K562 (cell line): ENCODE results near the gene TRPC4. TPM values are rescaled to one million over a fixed set of nuclear protein-coding genes. Genes with fewer than 3 reads are reported as not detected.

ENCODE experiments used
- ATAC-seq: fragments of 200-7000 bp; cut with Tn5 transposase; 3 replicates; pipeline ENCODE4 v1.9.1; 2020; ENCODE audit warnings: moderate library complexity
- BruUV-seq: library from RNA; stranded (reverse); fragments of 400-500 nt; replicated peaks from 2 replicates; lab custom pipeline; 2021; lab: Mats Ljungman, UMichigan
- CTCF ChIA-PET: fragments of 300-600 bp; formaldehyde crosslinking; extraction: SDS; loops from one replicate; lab custom pipeline; 2021; ENCODE audit warnings: low intra/inter-chr PET ratio; lab: Yijun Ruan, JAX
- POLR2A ChIA-PET: fragments of 300-600, 350-650 bp; sonication (Branson Sonifier 250); formaldehyde crosslinking; extraction: SDS; loops from one replicate; lab custom pipeline; 2021; ENCODE audit warnings: antibody characterized with exemption, inconsistent platforms; lab: Yijun Ruan, JAX
- DNase-seq, 4 experiments: peaks; one replicate each; pipeline versions ENCODE4 v3.0.0 to v3.0.0-alpha.2; 2011 to 2018; ENCODE audit warnings: low spot score in 3 of 4, mixed read lengths in 3 of 4; ENCODE audit errors: extremely low read depth in 1 of 4
- FAIRE-seq: peaks from 2 replicates; lab custom pipeline; 2011; peaks lifted over from hg19 to GRCh38; lab: Jason Lieb, UNC
- H2AFZ ChIP-seq: 2 replicates; pipeline ENCODE4 v1.6.0; 2011; ENCODE audit warnings: low read depth, low read length, control low read depth, inconsistent platforms
- H3K27ac ChIP-seq: fragments of 200-600 bp; 3 replicates; pipeline ENCODE4 v1.8.0; 2011; ENCODE audit warnings: low read depth, mild to moderate bottlenecking, control low read depth, inconsistent platforms, low read length, moderate library complexity, mixed read lengths; ENCODE audit errors: extremely low read depth
- H3K27me3 ChIP-seq, 2 experiments: fragments of 300-600 bp in 1 of 2; 2 replicates in 1 of 2; 3 replicates in 1 of 2; pipeline versions ENCODE4 v1.6.0 to v1.8.0; 2011; ENCODE audit warnings: inconsistent platforms in 2 of 2, low read length in 2 of 2, mild to moderate bottlenecking in 1 of 2, mixed read lengths in 1 of 2, moderate library complexity in 1 of 2; ENCODE audit not compliant: control insufficient read depth in 2 of 2, insufficient read depth in 2 of 2
- H3K36me3 ChIP-seq: fragments of 300-600 bp; 3 replicates; pipeline ENCODE4 v1.8.0; 2011; ENCODE audit warnings: mild to moderate bottlenecking, low read length, inconsistent platforms; ENCODE audit not compliant: control insufficient read depth, insufficient read depth
- H3K4me1 ChIP-seq, 2 experiments: fragments of 200-600 bp in 1 of 2; replicated peaks in 1 of 2; 2 replicates in 1 of 2; 3 replicates in 1 of 2; pipeline versions ENCODE4 v1.5.1 to v1.8.0; 2011; ENCODE audit warnings: inconsistent platforms in 2 of 2, low read length in 2 of 2, mild to moderate bottlenecking in 1 of 2, mixed read lengths in 1 of 2, moderate library complexity in 1 of 2; ENCODE audit not compliant: control insufficient read depth in 2 of 2, insufficient read depth in 2 of 2
- H3K4me2 ChIP-seq: 2 replicates; pipeline ENCODE4 v1.6.1; 2011; ENCODE audit warnings: low read length, control low read depth, inconsistent platforms, mixed read lengths; ENCODE audit not compliant: insufficient read depth
- H3K4me3 ChIP-seq: fragments of 200-600 bp; sonication (generic), shearing (Covaris generic); 2 replicates; pipeline ENCODE4 v1.5.1; 2016; ENCODE audit warnings: control low read depth, inconsistent platforms
- H3K79me2 ChIP-seq: fragments of 200-600 bp; 3 replicates; pipeline ENCODE4 v1.8.0; 2011; ENCODE audit warnings: low read length, inconsistent platforms; ENCODE audit not compliant: control insufficient read depth, insufficient read depth
- H3K9ac ChIP-seq, 2 experiments: 2 replicates each; pipeline versions ENCODE4 v1.6.0 to v1.6.1; 2011; ENCODE audit warnings: low read depth in 2 of 2, low read length in 2 of 2, control low read depth in 1 of 2, inconsistent platforms in 1 of 2, mild to moderate bottlenecking in 1 of 2, mixed read lengths in 1 of 2; ENCODE audit not compliant: insufficient read depth in 1 of 2
- H3K9me1 ChIP-seq: one replicate; pipeline ENCODE4 v1.6.0; 2011; ENCODE audit warnings: inconsistent platforms, mild to moderate bottlenecking, low read length, moderate library complexity; ENCODE audit not compliant: control insufficient read depth, insufficient read depth
- H3K9me3 ChIP-seq: replicated peaks from 2 replicates; pipeline ENCODE4 v1.5.1; 2011; ENCODE audit warnings: low read depth, low read length, inconsistent platforms; ENCODE audit not compliant: control insufficient read depth, insufficient read depth
- H4K20me1 ChIP-seq: replicated peaks from 2 replicates; pipeline ENCODE4 v1.6.1; 2011; ENCODE audit warnings: low read length, inconsistent platforms, mixed read lengths; ENCODE audit not compliant: control insufficient read depth, insufficient read depth
- CXXC5 ChIP-seq: fragments of 250-450 bp; sonication (Bioruptor Pico); IDR thresholded peaks from 2 replicates; pipeline ENCODE4 v1.8.0; 2022; ENCODE audit warnings: inconsistent platforms, mild to moderate bottlenecking, moderate library complexity
- FOXA3 ChIP-seq, 2 experiments: fragments of 450-650 bp in 1 of 2; sonication (generic) in 1 of 2; formaldehyde crosslinking; IDR thresholded peaks in 1 of 2; conservative IDR thresholded peaks in 1 of 2; 2 replicates each; pipeline versions ENCODE4 v1.4.0 to v1.8.0; 2020 to 2022; ENCODE audit warnings: mild to moderate bottlenecking in 2 of 2, missing genetic modification reagents in 1 of 2
- GABPB1 ChIP-seq: sonication (generic); formaldehyde crosslinking; IDR thresholded peaks from 2 replicates; pipeline ENCODE4 v1.8.0; 2022; ENCODE audit warnings: mild to moderate bottlenecking, missing genetic modification reagents
- HDAC1 ChIP-seq, 2 experiments: fragments of 450-650 bp; IDR thresholded peaks; 2 replicates each; pipeline ENCODE4 v1.6.1; 2016 to 2017; ENCODE audit warnings: inconsistent platforms in 1 of 2, mild to moderate bottlenecking in 1 of 2, moderate library complexity in 1 of 2
- RBBP5 ChIP-seq: fragments of 200-600 bp; sonication (generic); IDR thresholded peaks from 2 replicates; pipeline ENCODE4 v1.6.1; 2012; ENCODE audit warnings: borderline replicate concordance, mild to moderate bottlenecking, low read length, control low read depth, inconsistent platforms; ENCODE audit not compliant: insufficient read depth, poor library complexity, severe bottlenecking
- RBM34 ChIP-seq: fragments of 200-400 bp; formaldehyde crosslinking; IDR thresholded peaks from 2 replicates; pipeline ENCODE4 v1.6.1; 2018; ENCODE audit warnings: low read length, borderline replicate concordance; ENCODE audit not compliant: insufficient read depth
- RNF2 ChIP-seq: sonication (generic); IDR thresholded peaks from 2 replicates; pipeline ENCODE4 v1.6.1; 2016
- SMARCC2 ChIP-seq: fragments of 450-650 bp; IDR thresholded peaks from 2 replicates; pipeline ENCODE4 v1.6.1; 2017; ENCODE audit warnings: antibody characterized with exemption, moderate library complexity, mild to moderate bottlenecking, low read depth
- XRCC4 ChIP-seq: IDR thresholded peaks from one replicate; pipeline ENCODE4 v1.6.1; 2011; ENCODE audit not compliant: insufficient read depth, insufficient read length; ENCODE audit errors: extremely low read depth
- ZBTB9 ChIP-seq: fragments of 450-650 bp; formaldehyde crosslinking; IDR thresholded peaks from 2 replicates; pipeline ENCODE4 v1.4.0; 2020; ENCODE audit warnings: mild to moderate bottlenecking, moderate library complexity
- ZFP1 ChIP-seq: fragments of 450-650 bp; formaldehyde crosslinking; IDR thresholded peaks from 2 replicates; pipeline ENCODE4 v1.4.0; 2020; ENCODE audit warnings: mild to moderate bottlenecking, mixed read lengths
- ZNF12 ChIP-seq: sonication (generic); formaldehyde crosslinking; IDR thresholded peaks from 2 replicates; pipeline ENCODE4 v1.4.0; 2020; ENCODE audit warnings: mild to moderate bottlenecking, missing genetic modification reagents
- ZNF263 ChIP-seq: sonication (generic); formaldehyde crosslinking; IDR thresholded peaks from 2 replicates; pipeline ENCODE4 v1.8.0; 2022; ENCODE audit warnings: mild to moderate bottlenecking, missing genetic modification reagents, borderline replicate concordance
- ZNF354B ChIP-seq: fragments of 250-450 bp; sonication (Bioruptor Pico); IDR thresholded peaks from 2 replicates; pipeline ENCODE4 v1.4.0; 2020
- ZNF830 ChIP-seq: fragments of 250-450 bp; sonication (Bioruptor Pico); IDR thresholded peaks from 2 replicates; pipeline ENCODE4 v1.5.0; 2021; ENCODE audit warnings: mild to moderate bottlenecking
- WGBS: fragments of 100-300 bp; shearing (Covaris generic); methylation state at CpG from one replicate; pipeline ENCODE4 v1.1.6; 2016; ENCODE audit warnings: low coverage, mixed read lengths; ENCODE audit not compliant: insufficient coverage; ENCODE audit errors: missing lambda C conversion rate; 5-methylcytosine and 5-hydroxymethylcytosine counted together
- in situ Hi-C: fragments of 300-500 bp; cut with MboI; formaldehyde crosslinking; loops from 4 replicates; pipeline ENCODE4 v1.15.0; 2018; ENCODE audit warnings: inconsistent platforms, mixed read lengths
- intact Hi-C: fragments of 100-400 bp; cut with micrococcal nuclease; formaldehyde crosslinking; loops from 2 replicates; pipeline ENCODE4 v1.14.2; 2022
- polyA plus RNA-seq, 8 experiments: library from polyadenylated mRNA; depleted of rRNA in 4 of 8; stranded (reverse) in 5 of 8; unstranded in 3 of 8; fragments of >200 nt; fragmentation: Nextera tagmentation in 2 of 8; fragmentation: Illumina TruSeq in 1 of 8; extraction: Ambion mirVana in 2 of 8; extraction: Trizol in 1 of 8; gene quantifications; 2 replicates each; pipeline versions ENCODE4 v1.2.1 to v1.2.3, GENCODE V29; 2011 to 2014; ENCODE audit warnings: inconsistent platforms in 1 of 8, missing spikeins in 1 of 8
- total RNA-seq, 7 experiments: library from RNA; depleted of rRNA in 6 of 7; stranded (reverse); fragments of >200 nt in 6 of 7; fragmentation: Illumina TruSeq in 2 of 7; extraction: Trizol in 2 of 7; gene quantifications; 2 replicates each; pipeline versions ENCODE4 v1.2.1 to v1.2.3, GENCODE V29; 2011 to 2021; ENCODE audit warnings: low replicate concordance in 1 of 7

TRPC4 gene
- total and polyA plus RNA-seq, 9 of the 15 experiments (the other 6 are each of a cell fraction or from before 2014, with no cell fraction given): 0.03 to 0.04 TPM; not detected in 7

- TF ChIP-seq FOXA3 (CRISPR knock-in tag; conservative IDR thresholded peaks at IDR 0.05 in 1 of 2, IDR thresholded peaks at IDR 0.05 in 1 of 2) (no peak), RBM34 (no peak), XRCC4 (no peak), GABPB1 (no peak), ZNF354B (CRISPR knock-in tag) (no peak), HDAC1 (IDR thresholded peaks at IDR 0.05) (no peak), RNF2 (no peak), ZNF830 (CRISPR knock-in tag) (no peak), ZBTB9 (CRISPR knock-in tag) (no peak)
Observed at GRCh38 chr13:37613638-37614037, 255.9 kb downstream of the TRPC4 start (continued).

- WGBS: 0% methylated on average over 3 of the region's 3 CpGs
- H3K9me3 ChIP-seq: no peaks in the 10 kb centered on the region
- TF ChIP-seq SMARCC2 (no peak), ZNF263 (CRISPR knock-in tag) (no peak), CXXC5 (no peak), ZFP1 (no peak), ZNF12 (CRISPR knock-in tag) (no peak), RBBP5 (no peak)
- no peaks in the 10 kb centered on the region for H3K79me2 ChIP-seq
- H3K36me3 ChIP-seq: no peaks in the 10 kb centered on the region
- no peaks in the 10 kb centered on the region for H3K9me1 ChIP-seq
- no peak overlapping the region for H3K27ac ChIP-seq
- in situ Hi-C loops (loop anchor here (25.0 kb wide), 1 partner anchor 501 kb away; the partner anchor contains the start of gene CSNK1A1L), intact Hi-C loops (no loop called here)
- ChIA-PET POLR2A (no interaction called here), CTCF (no interaction called here)
- FAIRE-seq (no peak), ATAC-seq (no peak), DNase-seq (no peak)
- no TSS peak for BruUV-seq
- H3K4me1 ChIP-seq: no peaks in the 10 kb centered on the region
- no peaks in the 10 kb centered on the region for H3K27me3 ChIP-seq
- no peak overlapping the region for H3K9ac ChIP-seq
- H3K4me2 ChIP-seq: no peak overlapping the region
- H2AFZ ChIP-seq: no peak overlapping the region
- no peak overlapping the region for H3K4me3 ChIP-seq
- H4K20me1 ChIP-seq: no peaks in the 10 kb centered on the region
Observed at GRCh38 chr13:37613236-37613635, 256.3 kb downstream of the TRPC4 start.
